Measurements from ENCODE around the gene SSC4D. TPM values are rescaled to one million over a fixed set of nuclear protein-coding genes. Genes with fewer than 3 reads are reported as not detected.
"Not testable (repeated sequence)": the region's sequence is repeated elsewhere in the genome, so short reads cannot be mapped to it uniquely, and the experiment has no call there.

Gene SSC4D
- total RNA-seq, 2 experiments from 2014 or later: 0.32 to 0.60 TPM

- no peaks in the 10 kb centered on the region for H3K9me3 Mint-ChIP-seq
- H3K36me3 Mint-ChIP-seq (ENCODE audit: low read depth): no peaks in the 10 kb centered on the region
- DNase-seq: no peak
- no peaks in the 10 kb centered on the region for H3K27me3 Mint-ChIP-seq
- H3K4me1 Mint-ChIP-seq: peaks cover 21% of the 10 kb centered on the region
- peak overlapping the region; percentile 19 for H3K27ac Mint-ChIP-seq
- no peak overlapping the region for H3K4me3 Mint-ChIP-seq
- POLR2A ChIA-PET: no interaction called here
- CTCF ChIA-PET: interaction anchor here (0.6 kb wide), 1 partner anchor 1978 kb away, joined by 3 read pairs; no protein-coding TSS in a partner anchor
Observed at GRCh38 chr7:76390092-76390491, 19.4 kb downstream of the SSC4D start.

- H3K27ac Mint-ChIP-seq; H3K4me3 Mint-ChIP-seq; POLR2A ChIA-PET; DNase-seq; H3K27me3 Mint-ChIP-seq; H3K36me3 Mint-ChIP-seq (ENCODE audit: low read depth); H3K9me3 Mint-ChIP-seq: not testable (repeated sequence)
- peaks cover 14% of the 10 kb centered on the region for H3K4me1 Mint-ChIP-seq
- CTCF ChIA-PET: interaction anchor here (0.6 kb wide), 1 partner anchor 18 kb away, joined by 3 read pairs; no protein-coding TSS in a partner anchor
Observed at GRCh38 chr7:76387789-76388188, 21.7 kb downstream of the SSC4D start.

- Mint-ChIP-seq H3K4me1 (peaks cover 8% of the 10 kb centered on the region), H3K27ac (no peak overlapping the region), H3K9me3 (no peaks in the 10 kb centered on the region), H3K36me3 (ENCODE audit: low read depth) (no peaks in the 10 kb centered on the region), H3K4me3 (no peak overlapping the region), H3K27me3 (no peaks in the 10 kb centered on the region)
- no peak for DNase-seq
- ChIA-PET POLR2A (no interaction called here), CTCF (interaction anchor here (0.6 to 2.0 kb wide), 4 partner anchors 22 to 73 kb away, joined by 3 to 6 read pairs (median 4); partner anchors contain the start of gene YWHAG)
Observed at GRCh38 chr7:76386691-76387260, 22.7 kb downstream of the SSC4D start.

- Mint-ChIP-seq H3K27ac (no peak overlapping the region), H3K36me3 (ENCODE audit: low read depth) (no peaks in the 10 kb centered on the region), H3K27me3 (no peaks in the 10 kb centered on the region), H3K4me1 (peaks cover 12% of the 10 kb centered on the region), H3K9me3 (no peaks in the 10 kb centered on the region), H3K4me3 (no peak overlapping the region)
- CTCF ChIA-PET: interaction anchor here (0.9 kb wide), 1 partner anchor 11 kb away, joined by 3 read pairs; no protein-coding TSS in a partner anchor
- POLR2A ChIA-PET: no interaction called here
- DNase-seq: no peak
Observed at GRCh38 chr7:76383089-76383944, 26.2 kb downstream of the SSC4D start.

- no peaks in the 10 kb centered on the region for H3K36me3 Mint-ChIP-seq (ENCODE audit: low read depth)
- CTCF ChIA-PET: no interaction called here
- no peaks in the 10 kb centered on the region for H3K9me3 Mint-ChIP-seq
- POLR2A ChIA-PET: no interaction called here
- H3K27me3 Mint-ChIP-seq: peaks cover 2% of the 10 kb centered on the region
- no peak overlapping the region for H3K27ac Mint-ChIP-seq
- no peak overlapping the region for H3K4me3 Mint-ChIP-seq
- H3K4me1 Mint-ChIP-seq: peaks cover 10% of the 10 kb centered on the region
- DNase-seq: no peak
Observed at GRCh38 chr7:76381814-76382213, 27.7 kb downstream of the SSC4D start.

GRCh38 chr7:76380623-76380966 is 28.9 kb downstream of the SSC4D start:
- peak overlapping the region; percentile 71 for H3K4me3 Mint-ChIP-seq
- no peaks in the 10 kb centered on the region for H3K9me3 Mint-ChIP-seq
- ChIA-PET CTCF (no interaction called here), POLR2A (no interaction called here)
- DNase-seq: no peak
- H3K36me3 Mint-ChIP-seq (ENCODE audit: low read depth): no peaks in the 10 kb centered on the region
- peaks cover 2% of the 10 kb centered on the region for H3K27me3 Mint-ChIP-seq
- H3K4me1 Mint-ChIP-seq: peaks cover 10% of the 10 kb centered on the region
- no peak overlapping the region for H3K27ac Mint-ChIP-seq

GRCh38 chr7:76377186-76377918 is 32.1 kb downstream of the SSC4D start:
- CTCF ChIA-PET: interaction anchor here (0.6 to 2.5 kb wide), 4 partner anchors 10 to 1072 kb away, joined by 3 to 9 read pairs (median 4); partner anchors contain the start of gene YWHAG
- peaks cover 10% of the 10 kb centered on the region for H3K27me3 Mint-ChIP-seq
- POLR2A ChIA-PET: no interaction called here
- H3K36me3 Mint-ChIP-seq (ENCODE audit: low read depth): no peaks in the 10 kb centered on the region
- no peak for DNase-seq
- no peak overlapping the region for H3K4me3 Mint-ChIP-seq
- H3K4me1 Mint-ChIP-seq: peaks cover 10% of the 10 kb centered on the region
- H3K27ac Mint-ChIP-seq: no peak overlapping the region
- H3K9me3 Mint-ChIP-seq: no peaks in the 10 kb centered on the region

GRCh38 chr7:76375251-76375650 is 34.2 kb downstream of the SSC4D start:
- Mint-ChIP-seq H3K27ac (no peak overlapping the region), H3K9me3 (no peaks in the 10 kb centered on the region), H3K4me1 (peaks cover 8% of the 10 kb centered on the region), H3K4me3 (no peak overlapping the region), H3K36me3 (ENCODE audit: low read depth) (no peaks in the 10 kb centered on the region), H3K27me3 (peaks cover 15% of the 10 kb centered on the region)
- ChIA-PET CTCF (interaction anchor here (0.8 to 2.5 kb wide), 3 partner anchors 11 to 16 kb away, joined by 3 to 9 read pairs (median 4); partner anchors contain the start of gene YWHAG), POLR2A (no interaction called here)
- no peak for DNase-seq

GRCh38 chr7:76372984-76373833 is 36.3 kb downstream of the SSC4D start:
- no peak for DNase-seq
- Mint-ChIP-seq H3K27ac (no peak overlapping the region), H3K9me3 (no peaks in the 10 kb centered on the region), H3K36me3 (ENCODE audit: low read depth) (no peaks in the 10 kb centered on the region), H3K27me3 (peaks cover 15% of the 10 kb centered on the region), H3K4me1 (no peaks in the 10 kb centered on the region), H3K4me3 (no peak overlapping the region)
- POLR2A ChIA-PET: no interaction called here
- CTCF ChIA-PET: interaction anchor here (0.9 to 2.5 kb wide), 2 partner anchors 9 to 60 kb away, joined by 6 to 9 read pairs; no protein-coding TSS in a partner anchor

- no peak overlapping the region for H3K27ac Mint-ChIP-seq
- H3K27me3 Mint-ChIP-seq: peaks cover 13% of the 10 kb centered on the region
Observed at GRCh38 chr7:76371396-76371795, 38.1 kb downstream of the SSC4D start.

GRCh38 chr7:76369018-76369417 is 40.5 kb downstream of the SSC4D start:
- CTCF ChIA-PET: interaction anchor here (0.6 to 5.2 kb wide), 3 partner anchors 9 to 45 kb away, joined by 4 to 32 read pairs (median 5); partner anchors contain the start of gene YWHAG
- H3K36me3 Mint-ChIP-seq (ENCODE audit: low read depth): no peaks in the 10 kb centered on the region

More at GRCh38 chr7:76371396-76371795, 38.1 kb downstream of the SSC4D start:
- Mint-ChIP-seq H3K4me1 (peaks cover under 1% of the 10 kb centered on the region), H3K9me3 (no peaks in the 10 kb centered on the region), H3K4me3 (no peak overlapping the region), H3K36me3 (ENCODE audit: low read depth) (no peaks in the 10 kb centered on the region)
- ChIA-PET CTCF (interaction anchor here (5.2 kb wide), 1 partner anchor 12 kb away, joined by 32 read pairs; the partner anchor contains the start of gene YWHAG), POLR2A (no interaction called here)
- no peak for DNase-seq

GRCh38 chr7:76368190-76368589 is 41.3 kb downstream of the SSC4D start:
- POLR2A ChIA-PET: no interaction called here
- H3K4me3 Mint-ChIP-seq: no peak overlapping the region

More at GRCh38 chr7:76369018-76369417, 40.5 kb downstream of the SSC4D start:
- no peak overlapping the region for H3K27ac Mint-ChIP-seq
- no peak for DNase-seq
- POLR2A ChIA-PET: no interaction called here
- H3K27me3 Mint-ChIP-seq: peaks cover 5% of the 10 kb centered on the region
- peaks cover 23% of the 10 kb centered on the region for H3K4me1 Mint-ChIP-seq
- no peak overlapping the region for H3K4me3 Mint-ChIP-seq
- no peaks in the 10 kb centered on the region for H3K9me3 Mint-ChIP-seq

More at GRCh38 chr7:76368190-76368589, 41.3 kb downstream of the SSC4D start:
- no peak overlapping the region for H3K27ac Mint-ChIP-seq
- peaks cover 5% of the 10 kb centered on the region for H3K27me3 Mint-ChIP-seq
- peaks cover 26% of the 10 kb centered on the region for H3K4me1 Mint-ChIP-seq
- no peaks in the 10 kb centered on the region for H3K9me3 Mint-ChIP-seq
- DNase-seq: no peak
- H3K36me3 Mint-ChIP-seq (ENCODE audit: low read depth): no peaks in the 10 kb centered on the region
- CTCF ChIA-PET: interaction anchor here (0.6 to 5.2 kb wide), 5 partner anchors 8 to 198 kb away, joined by 3 to 32 read pairs (median 4); partner anchors contain the start of gene YWHAG
